Right cardiac atrium (tissue), 5 donors: ENCODE results near the gene HSPB1. TPM values are rescaled to one million over a fixed set of nuclear protein-coding genes. Genes with fewer than 3 reads are reported as not detected.
A peak's percentile ranks its signal among the peaks of the same experiment; 100 is the strongest.
"Not testable (repeated sequence)": the region's sequence is repeated elsewhere in the genome, so short reads cannot be mapped to it uniquely, and the experiment has no call there.

Experiments used
- ATAC-seq, 2 donors: fragments of 200-7000 bp; cut with Tn5 transposase; one replicate each; pipeline versions ENCODE4 v1.8.0 to v1.9.1; 2020; ENCODE audit warnings: moderate library complexity in 2 of 2, mild to moderate bottlenecking in 1 of 2
- DNase-seq, 3 donors: peaks; one replicate each; pipeline ENCODE4 v3.0.0-alpha.2; 2020
- H3K27ac ChIP-seq: one replicate; pipeline ENCODE4 v1.5.1; 2013; ENCODE audit warnings: mild to moderate bottlenecking, low read length, control low read depth, moderate library complexity
- H3K27me3 ChIP-seq: one replicate; pipeline ENCODE4 v1.6.1; 2013; ENCODE audit not compliant: control insufficient read depth, insufficient read depth
- H3K4me1 ChIP-seq: one replicate; pipeline ENCODE4 v1.6.1; 2013; ENCODE audit warnings: low read length; ENCODE audit not compliant: control insufficient read depth, insufficient read depth
- H3K4me3 ChIP-seq: one replicate; pipeline ENCODE4 v1.5.1; 2013; ENCODE audit warnings: low read length, control low read depth
- H3K9me3 ChIP-seq: one replicate; pipeline ENCODE4 v1.6.1; 2013; ENCODE audit warnings: low read length; ENCODE audit not compliant: control insufficient read depth
- whole genome bisulfite sequencing: extraction: QIAGEN DNeasy Blood & Tissue Kit; methylation state at CpG from one replicate; pipeline ENCODE4 v1.1.7; 2013; 5-methylcytosine and 5-hydroxymethylcytosine counted together
- intact Hi-C, 4 donors: fragments of 100-400 bp; cut with DNase I; formaldehyde crosslinking; loops; one replicate each; pipeline versions ENCODE4 v1.11.0 to v1.14.0; 2022 to 2023
- polyA plus RNA-seq: library from polyadenylated mRNA; stranded (reverse); fragments of 200-250 nt; gene quantifications from one replicate; pipeline ENCODE4 v1.2.3, GENCODE V29; 2013
- total RNA-seq, 4 donors: library from RNA; stranded (reverse); fragmentation: NEBNext Ultra II Directional; extraction: Animal tissue kit (Norgen Biotek cat#: 25700); gene quantifications; one replicate each; pipeline ENCODE4 v1.2.1, GENCODE V29; 2021
- donor health status: healthy with polysubstance abuse.
- donor health status: DM: no; HTN: yes; CAD: no.
- donor health status: DM: no; HTN: no; CAD: no.
- donor health status: DM: no; HTN: yes; CAD: no; lungs with severe emphysema.
- donor health status: DM: yes; HTN: yes; CAD: no.

The HSPB1 gene
- total and polyA plus RNA-seq, 5 donors: 1,069 to 2,464 (median 1,479) TPM

DNA sequence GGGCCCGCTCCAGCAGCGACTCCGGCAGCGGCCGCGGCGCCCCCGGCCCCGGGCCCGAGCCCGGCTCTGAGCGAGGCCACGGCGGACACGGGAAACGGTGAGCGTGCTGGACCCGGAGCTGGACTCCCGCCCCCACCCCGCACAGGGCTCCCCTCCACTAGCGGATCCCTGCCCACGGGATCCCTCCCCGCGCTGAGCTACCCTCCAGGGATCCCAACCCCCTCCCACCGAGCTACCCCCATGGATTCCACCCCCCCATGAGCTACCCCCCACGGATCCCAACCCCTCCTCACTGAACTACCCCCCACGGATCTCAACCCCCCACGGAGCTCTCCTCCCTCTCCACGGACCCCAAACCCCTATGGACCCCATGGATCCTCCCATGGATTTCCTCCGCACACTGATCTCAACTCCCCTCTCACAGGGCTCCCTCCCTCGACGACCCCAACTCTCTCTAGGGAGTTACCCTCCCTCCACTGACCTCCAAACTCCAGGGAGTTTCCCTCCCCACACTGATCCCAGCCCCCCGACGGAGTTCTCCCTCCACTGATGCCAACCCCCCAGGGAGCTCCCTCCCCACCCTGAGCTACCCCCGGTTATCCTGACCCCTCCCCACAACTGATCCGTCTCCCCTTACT is 20.6 kb upstream of the HSPB1 start:
- ATAC-seq (no peak), DNase-seq (peak in 1 of 3 donors; percentile 56)
- Histone ChIP-seq H3K4me1 (no peaks in the 10 kb centered on the region), H3K27ac (no peak overlapping the region), H3K9me3 (no peaks in the 10 kb centered on the region), H3K4me3 (peak overlapping the region; percentile 61), H3K27me3 (no peaks in the 10 kb centered on the region)
- intact Hi-C loops: loop anchor here in 1 of 4 donors (10.0 kb wide), 1 partner anchor 97 kb away; no protein-coding TSS in a partner anchor
- WGBS: 1% methylated on average over 36 of the region's 36 CpGs

DNA sequence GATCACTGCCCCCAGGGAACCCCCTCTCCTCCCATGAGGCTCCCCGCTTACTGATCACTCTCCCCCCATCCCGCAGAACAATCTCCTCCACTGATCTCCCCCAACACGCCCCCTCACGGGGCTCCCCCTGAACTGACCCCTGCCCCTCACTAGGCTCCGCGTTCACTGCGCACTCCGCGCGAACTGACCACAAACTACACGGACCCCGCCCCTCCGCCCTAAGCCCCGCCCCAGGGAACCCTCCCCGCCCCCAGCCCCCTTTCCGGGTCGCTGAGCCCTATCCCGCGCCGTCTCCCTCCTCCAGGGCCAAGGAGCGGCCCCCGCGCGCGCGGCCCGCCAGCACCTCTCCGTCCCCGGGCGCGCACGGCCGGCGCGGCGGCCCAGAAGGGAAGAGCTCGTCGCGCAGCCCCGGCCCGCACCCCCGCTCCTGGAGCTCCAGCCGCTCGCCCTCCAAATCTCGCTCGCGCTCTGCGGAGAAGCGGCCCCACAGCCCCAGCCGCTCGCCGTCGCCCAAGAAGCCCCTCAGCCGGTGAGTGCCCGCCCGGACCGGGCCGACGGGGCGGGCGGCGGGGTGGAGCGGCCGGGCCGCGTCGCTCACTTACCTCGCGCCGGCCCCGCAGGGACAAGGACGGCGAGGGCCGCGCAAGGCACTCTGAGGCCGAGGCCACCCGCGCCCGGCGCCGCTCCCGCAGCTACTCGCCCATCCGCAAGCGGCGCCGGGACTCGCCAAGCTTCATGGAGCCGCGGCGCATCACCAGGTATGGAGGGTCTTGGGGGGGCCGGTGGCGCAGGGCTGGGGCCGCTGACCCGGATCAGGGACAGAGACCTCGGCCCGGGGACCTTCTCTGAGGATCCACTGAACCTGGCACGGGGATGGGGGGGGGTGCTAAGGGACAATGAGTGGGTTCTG is 19.9 kb upstream of the HSPB1 start:
- intact Hi-C loops: loop anchor here in 1 of 4 donors (10.0 kb wide), 1 partner anchor 98 kb away; no protein-coding TSS in a partner anchor
- peak; percentile 70 to 72 for ATAC-seq
- H3K9me3 ChIP-seq: no peaks in the 10 kb centered on the region
- H3K27ac ChIP-seq: no peak overlapping the region
- H3K4me3 ChIP-seq: peak overlapping the region; percentile 61
- no peaks in the 10 kb centered on the region for H3K27me3 ChIP-seq
- H3K4me1 ChIP-seq: no peaks in the 10 kb centered on the region
- peak; percentile 64 to 82 (median 82) for DNase-seq
- WGBS: 2% methylated on average over 98 of the region's 98 CpGs

DNA sequence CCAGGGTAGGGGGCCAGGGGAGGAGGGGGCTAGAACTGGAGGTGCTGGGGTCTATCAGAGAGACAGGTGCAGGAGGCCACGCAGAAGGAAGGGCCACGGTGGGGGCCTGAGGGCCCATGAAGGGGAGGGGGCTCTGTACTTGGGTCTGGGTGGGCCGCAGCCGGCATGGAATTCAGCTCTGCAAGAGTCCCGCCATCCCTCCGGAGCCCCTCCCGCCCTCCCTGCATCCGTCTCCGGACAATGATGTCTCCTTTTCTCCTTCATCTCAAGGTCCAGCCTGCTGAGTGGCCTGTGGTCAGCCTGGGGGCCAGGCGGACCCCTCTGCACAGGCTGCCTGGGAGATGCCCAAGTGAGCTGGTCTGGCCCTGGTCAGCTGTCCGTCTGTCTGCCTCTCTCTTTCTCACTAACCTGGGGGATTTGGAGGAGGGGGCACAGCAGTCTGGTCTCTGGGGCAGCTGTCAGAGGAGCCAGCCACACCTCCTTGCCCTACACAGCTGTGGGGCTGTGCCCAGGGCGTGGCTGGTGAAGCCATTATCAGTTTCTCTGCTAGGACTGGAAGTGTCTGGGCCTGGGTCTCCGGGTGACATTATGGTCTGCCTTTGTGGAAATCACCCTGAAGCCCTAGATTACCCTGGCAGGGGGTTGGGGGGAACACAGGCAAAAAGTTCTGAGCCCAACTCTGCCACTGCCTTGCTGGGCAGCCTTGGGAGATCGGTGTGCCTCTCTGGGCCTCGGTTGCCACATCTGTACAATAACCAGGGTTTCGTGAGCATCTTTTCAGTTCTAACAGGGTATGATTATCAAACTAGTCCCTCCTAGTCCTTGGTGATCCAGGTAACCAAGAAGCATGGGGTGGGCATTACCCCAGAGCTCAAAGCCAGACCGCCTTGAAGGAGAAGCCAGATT is 19.0 kb upstream of the HSPB1 start:
- no peak for DNase-seq
- Histone ChIP-seq H3K4me3 (no peak overlapping the region), H3K27ac (no peak overlapping the region), H3K27me3 (no peaks in the 10 kb centered on the region), H3K9me3 (no peaks in the 10 kb centered on the region), H3K4me1 (no peaks in the 10 kb centered on the region)
- intact Hi-C loops: loop anchor here in 1 of 4 donors (10.0 kb wide), 1 partner anchor 99 kb away; no protein-coding TSS in a partner anchor
- 72% methylated on average over 17 of the region's 17 CpGs for WGBS
- ATAC-seq: no peak

DNA sequence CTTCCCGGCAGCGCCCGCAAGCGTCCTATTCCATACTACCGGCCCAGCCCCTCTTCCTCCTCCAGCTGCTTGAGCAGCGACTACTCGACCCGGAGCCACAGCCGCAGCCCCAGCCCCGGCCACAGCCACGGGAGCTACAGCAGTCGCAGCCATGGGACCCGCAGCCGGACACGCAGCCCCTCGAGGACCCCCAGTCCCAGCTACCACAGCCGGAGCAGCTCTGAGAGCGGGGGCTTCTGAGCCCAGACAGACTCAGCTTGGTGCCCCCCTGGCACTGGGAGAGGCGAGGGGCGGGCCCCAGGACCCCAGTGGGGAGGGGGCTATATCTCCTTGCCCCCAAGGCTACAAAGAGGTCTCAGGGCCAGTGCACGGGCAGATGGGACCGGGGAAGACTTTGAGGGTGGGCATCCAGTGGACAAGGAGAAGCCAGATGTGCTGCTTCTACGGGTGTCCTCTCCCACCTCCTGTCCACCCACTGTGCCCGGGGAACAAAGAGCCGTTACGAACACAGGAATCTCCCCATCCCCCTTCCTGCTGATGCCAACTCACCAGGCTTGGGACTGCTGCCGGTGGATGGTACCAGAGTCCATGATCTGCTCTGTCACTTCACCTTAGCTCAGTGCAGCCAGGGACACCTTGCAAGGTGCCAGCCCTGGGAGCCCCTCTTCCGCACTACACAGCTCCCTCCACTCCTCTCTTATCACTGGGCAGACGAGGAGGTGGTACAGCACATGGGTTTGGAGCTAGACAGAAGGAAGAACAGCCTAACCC is 16.7 kb upstream of the HSPB1 start:
- DNase-seq: peak in 1 of 3 donors; percentile 42
- ATAC-seq: no peak
- Histone ChIP-seq H3K27ac (no peak overlapping the region), H3K27me3 (no peaks in the 10 kb centered on the region), H3K4me1 (no peaks in the 10 kb centered on the region), H3K4me3 (no peak overlapping the region), H3K9me3 (no peaks in the 10 kb centered on the region)
- intact Hi-C loops: loop anchor here in 1 of 4 donors (10.0 kb wide), 1 partner anchor 101 kb away; no protein-coding TSS in a partner anchor
- 85% methylated on average over 29 of the region's 29 CpGs for WGBS

DNA sequence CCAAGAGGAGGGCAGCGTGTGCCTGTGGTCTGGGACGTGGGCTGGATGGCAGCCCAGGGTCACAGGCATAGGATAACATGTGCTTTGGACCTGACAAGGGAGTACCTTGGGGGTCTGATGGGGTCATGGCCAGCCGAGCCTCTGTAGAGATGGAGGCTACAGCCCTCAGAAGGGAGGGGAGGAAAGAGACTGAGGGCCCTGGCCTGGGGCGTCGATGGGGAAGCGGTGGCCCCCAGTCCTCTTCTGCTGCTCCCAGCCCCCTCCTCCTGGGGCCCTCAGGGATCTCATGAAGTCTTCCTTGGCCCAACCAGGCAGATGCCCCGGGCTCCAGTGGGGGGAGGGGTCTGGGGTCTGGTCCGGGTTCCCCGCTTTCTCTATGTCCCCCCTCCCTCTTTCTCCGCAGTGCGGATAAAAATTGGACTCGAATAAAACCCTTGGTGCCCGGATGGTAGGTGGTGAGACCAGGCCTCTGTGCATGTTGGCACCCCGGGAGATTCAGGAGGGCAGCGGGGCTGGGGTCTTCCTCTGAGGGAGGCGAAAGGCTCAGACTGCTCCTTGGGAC is 15.6 kb upstream of the HSPB1 start:
- Histone ChIP-seq H3K4me1 (peaks cover 3% of the 10 kb centered on the region), H3K27me3 (no peaks in the 10 kb centered on the region), H3K27ac (no peak overlapping the region), H3K9me3 (no peaks in the 10 kb centered on the region), H3K4me3 (no peak overlapping the region)
- 89% methylated on average over 16 of the region's 16 CpGs for WGBS
- ATAC-seq: no peak
- DNase-seq: peak in 1 of 3 donors; percentile 44
- intact Hi-C loops: loop anchor here in 1 of 4 donors (10.0 kb wide), 1 partner anchor 102 kb away; no protein-coding TSS in a partner anchor

DNA sequence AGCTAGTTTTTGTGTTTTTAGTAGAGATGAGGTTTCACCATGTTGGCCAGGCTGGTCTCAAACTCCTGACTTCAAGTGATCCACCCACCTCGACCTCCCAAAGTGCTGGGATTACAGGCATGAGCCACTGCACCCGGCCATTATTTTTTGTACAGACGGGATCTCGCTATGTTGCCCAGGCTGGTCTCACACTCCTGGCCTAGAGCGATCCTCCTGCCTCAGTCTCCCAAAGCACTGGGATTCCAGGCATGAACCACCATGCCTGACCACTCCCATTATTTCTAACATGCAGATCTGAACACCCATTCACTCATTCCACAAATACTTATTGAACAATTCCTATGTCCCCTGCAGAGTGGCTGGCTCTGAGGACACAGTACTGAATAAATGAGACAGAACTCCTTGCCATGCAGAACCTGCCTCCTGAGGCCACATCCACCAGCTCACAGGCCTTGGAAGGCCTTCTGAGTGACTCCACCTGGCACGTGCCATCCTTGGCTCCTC is 11.6 kb upstream of the HSPB1 start:
- not testable (repeated sequence) for H3K27ac ChIP-seq, H3K9me3 ChIP-seq, ATAC-seq, H3K27me3 ChIP-seq, H3K4me3 ChIP-seq
- intact Hi-C loops: loop anchor here in 2 of 4 donors (1.0 to 5.0 kb wide), 2 partner anchors 23 to 114 kb away; no protein-coding TSS in a partner anchor
- WGBS: 85% methylated on average over 6 of the region's 6 CpGs
- DNase-seq: peak in 1 of 3 donors; percentile 30
- H3K4me1 ChIP-seq: peaks cover 17% of the 10 kb centered on the region

DNA sequence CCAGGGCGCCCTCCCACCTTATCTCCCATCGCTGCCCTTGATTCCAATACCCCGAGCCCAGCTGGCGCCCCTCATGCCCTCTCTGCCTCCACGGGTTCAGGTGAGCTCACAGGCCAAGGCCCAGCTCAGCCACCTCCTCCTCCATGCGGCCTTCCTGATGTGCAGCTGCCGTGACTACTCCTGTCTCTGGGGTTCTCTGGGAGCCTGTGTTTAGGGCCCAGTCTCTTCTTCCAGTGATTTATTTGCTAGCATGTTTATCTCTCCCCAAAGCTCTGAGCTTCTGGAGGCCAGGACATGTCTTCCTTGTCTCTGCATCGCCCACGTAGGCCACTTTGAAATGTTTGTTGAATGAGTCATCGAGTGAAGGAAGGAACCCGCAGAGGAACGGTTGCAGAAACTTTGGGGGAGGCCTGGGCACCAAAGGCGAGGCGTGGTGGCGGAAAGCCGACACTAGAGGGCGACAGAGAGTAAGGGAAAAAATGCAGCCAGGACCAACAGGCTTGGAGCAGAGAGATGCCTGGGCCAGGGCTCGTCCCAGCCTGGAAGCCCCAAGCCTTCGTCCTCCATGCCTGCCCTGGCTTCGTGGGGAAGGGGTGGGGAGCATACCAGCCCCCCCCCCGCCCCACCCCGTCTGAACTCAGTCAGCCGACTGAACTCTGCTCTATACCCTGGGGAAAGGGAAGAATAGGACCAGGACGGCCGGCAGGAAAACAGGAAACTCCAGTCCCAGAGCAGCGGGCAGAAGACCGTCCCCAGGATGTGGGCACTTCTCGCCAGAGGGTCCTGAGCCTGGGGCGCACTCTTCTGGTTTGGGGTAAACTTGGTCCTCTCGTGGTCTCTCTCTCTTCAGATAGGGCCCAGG is 10.9 kb upstream of the HSPB1 start:
- ATAC-seq: peak; percentile 85 to 88
- H3K4me1 ChIP-seq: peaks cover 17% of the 10 kb centered on the region

DNA sequence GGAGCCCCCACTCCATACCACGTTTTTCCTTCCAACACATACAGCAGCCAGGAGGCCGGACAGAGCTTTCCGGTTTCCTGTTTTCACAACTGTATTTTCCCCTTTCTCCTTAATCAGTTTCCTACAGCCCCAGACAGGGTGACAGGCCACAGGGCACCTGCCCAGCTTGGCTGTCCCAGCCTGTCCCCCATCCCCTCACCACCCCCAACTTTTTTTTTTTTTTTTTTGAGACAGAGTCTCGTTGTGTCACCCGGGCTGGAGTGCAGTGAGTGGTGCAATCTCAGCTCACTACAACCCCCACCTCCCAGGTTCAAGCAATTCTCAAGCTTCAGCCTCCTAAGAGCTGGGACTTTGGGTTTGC is 10.3 kb upstream of the HSPB1 start:
- intact Hi-C loops: loop anchor here in 1 of 4 donors (1.0 to 5.0 kb wide), 2 partner anchors 22 to 115 kb away; no protein-coding TSS in a partner anchor
- peak; percentile 72 to 87 (median 84) for DNase-seq
- peak overlapping the region; percentile 11 for H3K4me3 ChIP-seq
- H3K27me3 ChIP-seq: no peaks in the 10 kb centered on the region
- peak overlapping the region; percentile 97 for H3K27ac ChIP-seq
- 11% methylated on average over 5 of the region's 5 CpGs for WGBS
- H3K9me3 ChIP-seq: no peaks in the 10 kb centered on the region
- ATAC-seq: peak; percentile 40 to 56
- H3K4me1 ChIP-seq: peaks cover 17% of the 10 kb centered on the region

More for the DNA sequence above, 10.9 kb upstream of the HSPB1 start:
- Histone ChIP-seq H3K9me3 (no peaks in the 10 kb centered on the region), H3K27ac (peak overlapping the region; percentile 97), H3K27me3 (no peaks in the 10 kb centered on the region), H3K4me3 (peak overlapping the region; percentile 11)
- DNase-seq: peak; percentile 94 to 96 (median 95)
- WGBS: 15% methylated on average over 30 of the region's 30 CpGs
- intact Hi-C loops: loop anchor here in 2 of 4 donors (1.0 to 5.0 kb wide), 2 partner anchors 23 to 114 kb away; no protein-coding TSS in a partner anchor

DNA sequence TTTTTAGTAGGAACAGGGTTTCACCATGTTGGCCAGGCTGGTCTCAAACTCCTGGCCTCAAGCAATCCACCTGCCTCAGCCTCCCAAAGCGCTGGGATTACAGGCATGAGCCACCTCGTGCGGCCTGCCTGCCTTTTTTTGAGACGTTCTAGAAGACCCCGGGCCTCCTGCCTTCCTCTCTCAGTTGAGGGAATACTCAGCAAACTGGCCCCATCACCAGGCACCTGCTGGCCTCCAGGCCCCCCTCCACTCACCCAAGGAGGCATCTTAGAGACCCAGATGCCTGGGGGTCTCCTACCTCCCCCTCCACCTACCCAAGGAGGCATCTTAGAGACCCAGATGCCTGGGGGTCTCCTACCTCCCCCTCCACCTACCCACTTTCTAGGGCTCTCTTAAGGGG is 9.6 kb upstream of the HSPB1 start:
- Histone ChIP-seq H3K4me1 (peaks cover 17% of the 10 kb centered on the region), H3K27ac (peak overlapping the region; percentile 97)
- ATAC-seq, H3K27me3 ChIP-seq, H3K4me3 ChIP-seq, H3K9me3 ChIP-seq: not testable (repeated sequence)
- intact Hi-C loops: loop anchor here in 1 of 4 donors (1.0 to 5.0 kb wide), 2 partner anchors 21 to 116 kb away; no protein-coding TSS in a partner anchor
- WGBS: 88% methylated on average over 5 of the region's 5 CpGs
- DNase-seq: peak in 1 of 3 donors; percentile 53
